Transverse colon (tissue), 4 donors: ENCODE measurements around the gene MYO7A.

Experiments used
- CTCF ChIP-seq, 5 experiments: fragments of 200-600 bp in 3 of 5; fragments of 450-650 bp in 2 of 5; sonication (generic) in 3 of 5; IDR thresholded peaks; 1 replicate in 2 of 5; 2 replicates in 3 of 5; pipeline ENCODE4 v1.5.1; 2016 to 2017; ENCODE audit warnings: antibody characterized with exemption in 5 of 5, inconsistent platforms in 3 of 5, mild to moderate bottlenecking in 2 of 5, moderate library complexity in 1 of 5
- EP300 ChIP-seq: sonication (generic); formaldehyde crosslinking; IDR thresholded peaks from one replicate; pipeline ENCODE4 v1.6.1; 2017; ENCODE audit warnings: antibody characterized with exemption, low read depth
- POLR2A ChIP-seq: fragments of 450-650 bp; IDR thresholded peaks from one replicate; pipeline ENCODE4 v1.6.1; 2016; ENCODE audit warnings: antibody characterized with exemption, mild to moderate bottlenecking, moderate library complexity
- POLR2AphosphoS5 ChIP-seq, 3 donors: sonication (generic); formaldehyde crosslinking; IDR thresholded peaks; one replicate each; pipeline ENCODE4 v1.6.1; 2016; ENCODE audit warnings: antibody characterized with exemption in 3 of 3

- TF ChIP-seq POLR2AphosphoS5 (IDR thresholded peaks at IDR 0.05), result no peak
- no peak for TF ChIP-seq CTCF (IDR thresholded peaks at IDR 0.05)
- TF ChIP-seq POLR2A, result no peak
- no peak for TF ChIP-seq EP300
These were observed 32.0 kb downstream of the MYO7A start for GRCh38 chr11:77159937-77160495.
